ENCODE data around the gene PLEKHG2. TPM values are rescaled to one million over a fixed set of nuclear protein-coding genes. Genes with fewer than 3 reads are reported as not detected.

PLEKHG2 gene
- total and polyA plus RNA-seq, 2 donors from 2014 or later = 8.5 to 29.7 TPM

GRCh38 chr19:39405261-39405957, 7.1 kb upstream of the PLEKHG2 start:
- Histone ChIP-seq H3K36me3 (ENCODE audit: control insufficient read depth in 2 of 3, insufficient read depth in 3 of 3, low read length in 3 of 3) (peaks cover 0 to 22% (median 6%) of the 10 kb centered on the region in 3 donors), H3K9ac (ENCODE audit: low read length in 3 of 3) (peak overlapping the region in 1 of 3 donors; percentile 26), H3K4me1 (ENCODE audit: control insufficient read depth in 2 of 3, insufficient read depth in 2 of 3, low read depth in 1 of 3, low read length in 3 of 3) (peaks cover 5 to 27% (median 24%) of the 10 kb centered on the region in 3 donors), H3K27me3 (ENCODE audit: control insufficient read depth, insufficient read depth, low read length) (no peaks in the 10 kb centered on the region), H3K27ac (ENCODE audit: low read depth in 2 of 2, low read length in 2 of 2) (peak overlapping the region; percentile 32 to 92), H3K9me3 (ENCODE audit: control insufficient read depth in 2 of 3, insufficient read depth in 1 of 3, low read length in 3 of 3) (no peaks in the 10 kb centered on the region), H3K4me3 (ENCODE audit: low read length in 3 of 3) (no peak overlapping the region)
- no peak for TF ChIP-seq CTCF (IDR thresholded peaks at IDR 0.05; ENCODE audit: borderline replicate concordance, extremely low read depth, insufficient read depth)
- intact Hi-C loops (cut with DNase I) = no loop called here
- no peak for DNase-seq
- FAIRE-seq = no peak

GRCh38 chr19:39405958-39406655, 6.4 kb upstream of the PLEKHG2 start:
- H3K4me1 ChIP-seq (ENCODE audit: control insufficient read depth in 2 of 3, insufficient read depth in 2 of 3, low read depth in 1 of 3, low read length in 3 of 3) = peaks cover 10 to 31% (median 27%) of the 10 kb centered on the region in 3 donors
- no peak for TF ChIP-seq CTCF (IDR thresholded peaks at IDR 0.05; ENCODE audit: borderline replicate concordance, extremely low read depth, insufficient read depth)
- peak overlapping the region; percentile 44 to 99 (median 78) for H3K4me3 ChIP-seq (ENCODE audit: low read length in 3 of 3)
- no peaks in the 10 kb centered on the region for H3K9me3 ChIP-seq (ENCODE audit: control insufficient read depth in 2 of 3, insufficient read depth in 1 of 3, low read length in 3 of 3)
- FAIRE-seq (no peak), DNase-seq (peak in 1 of 5 donors; percentile 98)
- peak overlapping the region; percentile 92 to 97 for H3K27ac ChIP-seq (ENCODE audit: low read depth in 2 of 2, low read length in 2 of 2)
- H3K27me3 ChIP-seq (ENCODE audit: control insufficient read depth, insufficient read depth, low read length) = no peaks in the 10 kb centered on the region
- peaks cover 0 to 22% (median 6%) of the 10 kb centered on the region in 3 donors for H3K36me3 ChIP-seq (ENCODE audit: control insufficient read depth in 2 of 3, insufficient read depth in 3 of 3, low read length in 3 of 3)
- intact Hi-C loops (cut with DNase I) = no loop called here
- peak overlapping the region; percentile 38 to 86 (median 49) for H3K9ac ChIP-seq (ENCODE audit: low read length in 3 of 3)

- H3K27me3 ChIP-seq (ENCODE audit: control insufficient read depth, insufficient read depth, low read length) = no peaks in the 10 kb centered on the region
- DNase-seq (peak; percentile 87 to 95 (median 92)), FAIRE-seq (no peak)
- H3K9ac ChIP-seq (ENCODE audit: low read length in 3 of 3) = peak within 1 kb of the TSS; percentile 79 to 100 (median 95)
- peak within 1 kb of the TSS; percentile 86 to 99 (median 96) for H3K4me3 ChIP-seq (ENCODE audit: low read length in 3 of 3)
- no peaks in the 10 kb centered on the region for H3K9me3 ChIP-seq (ENCODE audit: control insufficient read depth in 2 of 3, insufficient read depth in 1 of 3, low read length in 3 of 3)
- peaks cover 17 to 31% (median 29%) of the 10 kb centered on the region in 3 donors for H3K4me1 ChIP-seq (ENCODE audit: control insufficient read depth in 2 of 3, insufficient read depth in 2 of 3, low read depth in 1 of 3, low read length in 3 of 3)
- intact Hi-C loops (cut with DNase I) = no loop called here
- no peak for TF ChIP-seq CTCF (IDR thresholded peaks at IDR 0.05; ENCODE audit: borderline replicate concordance, extremely low read depth, insufficient read depth)
- peak within 1 kb of the TSS; percentile 97 to 99 for H3K27ac ChIP-seq (ENCODE audit: low read depth in 2 of 2, low read length in 2 of 2)
- H3K36me3 ChIP-seq (ENCODE audit: control insufficient read depth in 2 of 3, insufficient read depth in 3 of 3, low read length in 3 of 3) = peaks cover 0 to 22% (median 6%) of the 10 kb centered on the region in 3 donors
Measured at GRCh38 chr19:39406656-39407409, 5.6 kb upstream of the PLEKHG2 start, which contains the start of gene ZFP36. TSS of gene ZFP36 (plus strand) at chr19:39406847. CDS start at chr19:39406905, 58 bp downstream.

Data from kidney (tissue), 14 donors.